H1 (cell line): ENCODE data around the gene ADK. TPM values are rescaled to one million over a fixed set of nuclear protein-coding genes. Genes with fewer than 3 reads are reported as not detected.

ENCODE experiments used
- CTCF ChIA-PET: fragments of 300-600 bp; sonication (Branson Sonifier 250); formaldehyde crosslinking; loops from one replicate; lab custom pipeline; 2021; ENCODE audit not compliant: partially characterized antibody; lab: Charles Lee
- POLR2A ChIA-PET: fragments of 300-600 bp; sonication (Branson Sonifier 250); formaldehyde crosslinking; loops from one replicate; lab custom pipeline; 2021; ENCODE audit warnings: inconsistent platforms; ENCODE audit not compliant: partially characterized antibody; lab: Charles Lee
- DNase-seq, 2 experiments: peaks; one replicate each; pipeline versions ENCODE4 v3.0.0 to v3.0.0-alpha.2; 2010 to 2022; ENCODE audit warnings: low spot score in 2 of 2, low read depth in 1 of 2, mixed read lengths in 1 of 2
- FAIRE-seq: peaks from 2 replicates; lab custom pipeline; 2011; peaks lifted over from hg19 to GRCh38; lab: Jason Lieb, UNC
- H2AFZ ChIP-seq: 2 replicates; pipeline ENCODE4 v1.8.1; 2012; ENCODE audit warnings: low read length, inconsistent platforms
- H2AK5ac ChIP-seq: 2 replicates; pipeline ENCODE4 v1.6.1; 2013; ENCODE audit warnings: low read depth, low read length
- H2BK120ac ChIP-seq: replicated peaks from 2 replicates; pipeline ENCODE3; 2013; ENCODE audit warnings: low read depth, low read length, inconsistent platforms
- H2BK12ac ChIP-seq: 2 replicates; pipeline ENCODE4 v1.6.1; 2013; ENCODE audit warnings: low read depth, low read length
- H2BK15ac ChIP-seq: 2 replicates; pipeline ENCODE4 v1.6.1; 2013; ENCODE audit warnings: low read length
- H2BK20ac ChIP-seq: 2 replicates; pipeline ENCODE4 v1.6.1; 2013; ENCODE audit warnings: low read length
- H2BK5ac ChIP-seq: 2 replicates; pipeline ENCODE4 v1.6.1; 2013; ENCODE audit warnings: low read depth, low read length
- H3K14ac ChIP-seq: 2 replicates; pipeline ENCODE4 v1.6.1; 2013; ENCODE audit warnings: inconsistent platforms; ENCODE audit not compliant: insufficient read length
- H3K18ac ChIP-seq: 2 replicates; pipeline ENCODE4 v1.6.1; 2013; ENCODE audit warnings: low read length; ENCODE audit errors: extremely low read depth
- H3K23ac ChIP-seq: 2 replicates; pipeline ENCODE4 v1.6.1; 2013; ENCODE audit warnings: inconsistent platforms; ENCODE audit not compliant: insufficient read length
- H3K23me2 ChIP-seq: 2 replicates; pipeline ENCODE4 v1.6.1; 2013; ENCODE audit warnings: low read depth, low read length
- H3K27ac ChIP-seq: 2 replicates; pipeline ENCODE4 v1.6.1; 2011; ENCODE audit warnings: low read depth, low read length, inconsistent platforms
- H3K27me3 ChIP-seq, 4 experiments: replicated peaks in 1 of 4; 1 replicate in 1 of 4; 2 replicates in 3 of 4; pipeline versions ENCODE4 v1.6.1 to v1.8.1; 2011 to 2013; ENCODE audit warnings: low read length in 3 of 4, mild to moderate bottlenecking in 3 of 4, inconsistent platforms in 2 of 4, mixed read lengths in 2 of 4, moderate library complexity in 1 of 4; ENCODE audit not compliant: control insufficient read depth in 3 of 4, insufficient read depth in 3 of 4; ENCODE audit errors: extremely low read depth in 1 of 4
- H3K36me3 ChIP-seq, 4 experiments: 2 replicates each; pipeline versions ENCODE4 v1.6.1 to v1.8.1; 2011 to 2013; ENCODE audit warnings: mild to moderate bottlenecking in 4 of 4, low read length in 3 of 4, moderate library complexity in 2 of 4, control low read depth in 1 of 4, inconsistent platforms in 1 of 4; ENCODE audit not compliant: insufficient read depth in 4 of 4, control insufficient read depth in 2 of 4
- H3K4ac ChIP-seq: replicated peaks from 2 replicates; pipeline ENCODE3; 2013; ENCODE audit warnings: low read length, low read depth, mixed read lengths, inconsistent platforms; ENCODE audit not compliant: insufficient read length
- H3K4me1 ChIP-seq, 4 experiments: replicated peaks in 1 of 4; 1 replicate in 1 of 4; 2 replicates in 3 of 4; pipeline versions ENCODE4 v1.6.1 to v1.8.1; 2011 to 2013; ENCODE audit warnings: low read length in 3 of 4, inconsistent platforms in 2 of 4, mixed read lengths in 1 of 4; ENCODE audit not compliant: insufficient read depth in 4 of 4, control insufficient read depth in 3 of 4
- H3K4me2 ChIP-seq, 2 experiments: 2 replicates each; pipeline versions ENCODE4 v1.6.1 to v1.8.1; 2011 to 2013; ENCODE audit warnings: low read depth in 2 of 2, low read length in 2 of 2, control low read depth in 1 of 2, inconsistent platforms in 1 of 2, mild to moderate bottlenecking in 1 of 2; ENCODE audit not compliant: insufficient read depth in 1 of 2
- H3K4me3 ChIP-seq, 4 experiments: fragments of 200-600, 300-600 bp in 1 of 4; sonication (generic), shearing (Covaris generic), sonication (Bioruptor Twin) in 1 of 4; 2 replicates each; pipeline versions ENCODE4 v1.5.1 to v1.8.1; 2011 to 2016; ENCODE audit warnings: low read length in 4 of 4, low read depth in 3 of 4, control low read depth in 2 of 4, inconsistent platforms in 2 of 4, mild to moderate bottlenecking in 2 of 4, mixed read lengths in 1 of 4, moderate library complexity in 1 of 4; ENCODE audit not compliant: insufficient read depth in 2 of 4; ENCODE audit errors: extremely low read depth in 1 of 4
- H3K56ac ChIP-seq: replicated peaks from 2 replicates; pipeline ENCODE3; 2013; ENCODE audit warnings: low read depth, mild to moderate bottlenecking, mixed read lengths, low read length, inconsistent platforms; ENCODE audit not compliant: insufficient read length
- H3K79me1 ChIP-seq: 2 replicates; pipeline ENCODE4 v1.6.1; 2013; ENCODE audit warnings: low read depth, low read length, control low read depth
- H3K79me2 ChIP-seq, 2 experiments: 2 replicates each; pipeline versions ENCODE4 v1.6.1 to v1.8.1; 2012 to 2013; ENCODE audit warnings: low read length in 2 of 2, mild to moderate bottlenecking in 2 of 2, inconsistent platforms in 1 of 2; ENCODE audit not compliant: insufficient read depth in 2 of 2, control insufficient read depth in 1 of 2
- H3K9ac ChIP-seq, 4 experiments: replicated peaks in 1 of 4; 1 replicate in 1 of 4; 2 replicates in 3 of 4; pipeline versions ENCODE4 v1.6.1 to v1.8.1; 2011 to 2013; ENCODE audit warnings: low read depth in 3 of 4, low read length in 3 of 4, control low read depth in 2 of 4, mild to moderate bottlenecking in 2 of 4, moderate library complexity in 2 of 4, inconsistent platforms in 1 of 4; ENCODE audit errors: extremely low read depth in 1 of 4
- H3K9me3 ChIP-seq, 2 experiments: 2 replicates each; pipeline versions ENCODE4 v1.6.1 to v1.8.1; 2012 to 2013; ENCODE audit warnings: mild to moderate bottlenecking in 2 of 2, moderate library complexity in 2 of 2, control low read depth in 1 of 2, inconsistent platforms in 1 of 2, low read depth in 1 of 2, low read length in 1 of 2, mixed read lengths in 1 of 2; ENCODE audit not compliant: insufficient read depth in 2 of 2
- H4K20me1 ChIP-seq, 2 experiments: replicated peaks in 1 of 2; 2 replicates each; pipeline versions ENCODE3 to v1.8.1; 2011 to 2013; ENCODE audit warnings: inconsistent platforms in 2 of 2, low read length in 2 of 2, mild to moderate bottlenecking in 1 of 2; ENCODE audit not compliant: insufficient read depth in 2 of 2, control insufficient read depth in 1 of 2
- H4K5ac ChIP-seq: 2 replicates; pipeline ENCODE4 v1.6.1; 2013; ENCODE audit warnings: low read length, low read depth, mixed read lengths, inconsistent platforms; ENCODE audit not compliant: insufficient read length
- H4K8ac ChIP-seq: 2 replicates; pipeline ENCODE4 v1.8.0; 2013; ENCODE audit warnings: mild to moderate bottlenecking, moderate library complexity, low read length, inconsistent platforms; ENCODE audit not compliant: insufficient read depth; ENCODE audit errors: extremely low read depth
- H4K91ac ChIP-seq: replicated peaks from 2 replicates; pipeline ENCODE3; 2013; ENCODE audit warnings: low read length, mixed read lengths, inconsistent platforms; ENCODE audit not compliant: insufficient read length
- GABPA ChIP-seq: IDR thresholded peaks from 2 replicates; pipeline ENCODE4 v1.6.1; 2011; ENCODE audit warnings: mild to moderate bottlenecking, low read length, moderate library complexity, borderline replicate concordance; ENCODE audit not compliant: insufficient read depth
- KDM1A ChIP-seq: fragments of 200-600, 300-600 bp; sonication (generic); IDR thresholded peaks from 2 replicates; pipeline ENCODE4 v1.7.1; 2016; ENCODE audit warnings: mild to moderate bottlenecking, low read length, borderline replicate concordance
- WGBS, 2 experiments: shearing (Covaris generic) in 1 of 2; methylation state at CpG; one replicate each; pipeline versions ENCODE4 v1.1.6 to v1.1.7; 2013 to 2015; ENCODE audit warnings: low lambda C conversion rate in 2 of 2, mixed read lengths in 2 of 2, inconsistent platforms in 1 of 2, low coverage in 1 of 2, missing lambda C conversion rate in 1 of 2; ENCODE audit not compliant: insufficient replicate concordance in 2 of 2, insufficient coverage in 1 of 2, insufficient read length in 1 of 2; ENCODE audit errors: extremely low coverage in 1 of 2, missing lambda C conversion rate in 1 of 2; 5-methylcytosine and 5-hydroxymethylcytosine counted together
- polyA plus RNA-seq, 7 experiments: library from polyadenylated mRNA; depleted of rRNA in 3 of 7; stranded (reverse) in 5 of 7; unstranded in 2 of 7; fragments of >200 nt in 5 of 7; fragments of 200-250 nt in 2 of 7; gene quantifications; 1 replicate in 5 of 7; 2 replicates in 1 of 7; 4 replicates in 1 of 7; pipeline versions ENCODE4 v1.2.1 to v1.2.3, GENCODE V29; 2011 to 2013; ENCODE audit warnings: missing spikeins in 2 of 7, mixed read lengths in 2 of 7
- total RNA-seq: library from RNA; stranded (reverse); fragmentation: NEBNext Ultra II Directional; extraction: Animal tissue kit (Norgen Biotek cat#: 25700); gene quantifications from 2 replicates; pipeline ENCODE4 v1.2.1, GENCODE V29; 2021

The ADK gene
- total and polyA plus RNA-seq, 2 of the 8 experiments (the other 6 are each of a cell fraction or from before 2014, with no cell fraction given): 12.3 to 42.4 TPM

DNA sequence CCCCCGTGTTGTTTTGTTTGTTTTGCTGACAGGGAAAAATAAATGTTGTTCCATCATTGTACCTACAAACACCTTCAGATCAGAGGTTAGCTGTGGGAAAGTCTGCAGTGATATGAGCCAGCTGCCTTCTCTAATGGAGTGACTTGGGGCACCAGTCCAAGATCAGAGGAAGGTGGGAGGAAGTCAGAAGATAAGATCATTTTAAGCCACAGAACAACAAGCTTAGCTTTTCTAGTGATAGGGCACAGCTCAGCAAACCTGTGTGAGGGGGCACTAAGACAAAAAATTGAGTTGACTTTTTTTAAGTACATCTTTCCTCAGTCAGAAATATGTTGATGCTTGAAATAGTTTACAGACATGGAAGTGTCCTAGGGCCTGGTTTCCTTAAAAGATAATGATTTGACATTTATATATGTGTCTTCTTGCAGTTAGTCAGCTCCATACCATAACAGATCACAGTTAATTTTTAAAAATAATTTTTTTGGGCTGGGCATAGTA is 435.1 kb downstream of the ADK start:
- Histone ChIP-seq H4K20me1 (no peaks in the 10 kb centered on the region), H4K5ac (no peak overlapping the region), H3K27ac (no peak overlapping the region), H3K79me2 (no peaks in the 10 kb centered on the region), H3K4me2 (no peak overlapping the region), H2AFZ (no peak overlapping the region), H2BK12ac (no peak overlapping the region), H2BK5ac (no peak overlapping the region), H3K14ac (no peak overlapping the region), H3K79me1 (no peaks in the 10 kb centered on the region), H2BK20ac (no peak overlapping the region), H3K9ac (no peak overlapping the region), H4K91ac (no peak overlapping the region), H3K23ac (no peak overlapping the region), H3K27me3 (no peaks in the 10 kb centered on the region), H3K4me3 (no peak overlapping the region), H3K4ac (no peak overlapping the region), H2BK120ac (no peak overlapping the region), H3K36me3 (no peaks in the 10 kb centered on the region), H3K4me1 (no peaks in the 10 kb centered on the region), H3K56ac (no peak overlapping the region), H3K23me2 (no peaks in the 10 kb centered on the region), H4K8ac (no peak overlapping the region), H2AK5ac (no peak overlapping the region), H3K18ac (no peak overlapping the region), H3K9me3 (no peaks in the 10 kb centered on the region), H2BK15ac (no peak overlapping the region)
- ChIA-PET CTCF (no interaction called here), POLR2A (no interaction called here)
- WGBS, 2 experiments: 88% methylated on average over 1 of the region's 1 CpG; no CpG with 5 or more reads in 1 of the 2 experiments
- no peak for DNase-seq
- no peak for FAIRE-seq
- TF ChIP-seq GABPA (no peak), KDM1A (no peak)
